GM19239 (cell line): ENCODE measurements around the gene B4GAT1.
"Not testable (repeated sequence)": the region's sequence is repeated elsewhere in the genome, so short reads cannot be mapped to it uniquely, and the experiment has no call there.

ENCODE experiments used
- DNase-seq: peaks from one replicate; pipeline ENCODE4 v3.0.0; 2011; ENCODE audit warnings: low spot score; ENCODE audit not compliant: insufficient read length
- FAIRE-seq: peaks from 2 replicates; lab custom pipeline; 2011; peaks lifted over from hg19 to GRCh38; lab: Jason Lieb, UNC

Gene B4GAT1

DNA sequence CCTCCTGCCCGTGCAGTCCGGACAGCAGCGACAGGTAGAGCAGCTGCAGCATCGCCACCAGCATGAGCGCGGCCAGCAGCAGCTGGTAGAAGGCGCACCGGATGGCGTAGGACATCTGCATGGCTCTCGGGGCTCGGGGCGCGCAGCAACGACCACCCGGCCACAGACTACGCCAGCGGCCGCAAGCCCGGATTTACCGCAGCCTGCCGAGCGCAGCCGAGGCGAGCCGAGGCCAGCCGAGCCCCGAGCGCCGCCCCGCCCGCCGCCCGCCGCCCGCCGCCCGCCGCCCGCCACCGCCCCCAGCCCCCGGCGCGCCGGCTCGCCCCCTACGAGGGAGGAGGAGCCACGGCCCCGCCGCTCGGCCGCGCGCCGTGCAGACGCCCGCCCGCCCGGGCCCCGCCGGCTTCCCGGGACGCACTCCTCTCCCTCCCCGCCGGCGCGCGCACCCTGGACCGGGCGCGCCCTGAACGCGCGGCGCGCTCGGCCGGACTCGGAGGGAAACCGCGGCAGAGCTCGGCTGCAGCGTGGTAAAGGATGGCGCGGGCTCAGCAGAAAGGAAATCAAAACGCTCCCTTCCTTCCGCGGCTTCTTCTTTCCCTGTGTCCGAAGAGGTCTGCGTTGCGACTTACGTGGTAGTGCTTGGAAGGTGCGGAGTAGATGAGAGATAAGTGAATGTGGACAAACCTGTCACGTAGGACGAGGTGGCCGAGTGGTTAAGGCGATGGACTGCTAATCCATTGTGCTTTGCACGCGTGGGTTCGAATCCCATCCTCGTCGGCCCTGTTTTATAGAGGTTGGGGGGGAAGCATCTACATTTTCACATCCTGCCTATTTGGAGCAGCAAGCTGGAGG is at the start of gene B4GAT1:
TSS of gene B4GAT1 (minus strand) at position 205 of the 852 bp plus-strand sequence. CDS start at position 121, 84 bp downstream.
- FAIRE-seq (peak; percentile 80), DNase-seq (no peak)

- FAIRE-seq = no peak
- no peak for DNase-seq
Observed at GRCh38 chr11:66393954-66394353, 46.5 kb upstream of the B4GAT1 start.

- DNase-seq = no peak
- FAIRE-seq = no peak
Observed at GRCh38 chr11:66391322-66391721, 43.9 kb upstream of the B4GAT1 start.

GRCh38 chr11:66388780-66389386 is 41.5 kb upstream of the B4GAT1 start:
- peak; percentile 37 for FAIRE-seq
- DNase-seq = no peak

DNA sequence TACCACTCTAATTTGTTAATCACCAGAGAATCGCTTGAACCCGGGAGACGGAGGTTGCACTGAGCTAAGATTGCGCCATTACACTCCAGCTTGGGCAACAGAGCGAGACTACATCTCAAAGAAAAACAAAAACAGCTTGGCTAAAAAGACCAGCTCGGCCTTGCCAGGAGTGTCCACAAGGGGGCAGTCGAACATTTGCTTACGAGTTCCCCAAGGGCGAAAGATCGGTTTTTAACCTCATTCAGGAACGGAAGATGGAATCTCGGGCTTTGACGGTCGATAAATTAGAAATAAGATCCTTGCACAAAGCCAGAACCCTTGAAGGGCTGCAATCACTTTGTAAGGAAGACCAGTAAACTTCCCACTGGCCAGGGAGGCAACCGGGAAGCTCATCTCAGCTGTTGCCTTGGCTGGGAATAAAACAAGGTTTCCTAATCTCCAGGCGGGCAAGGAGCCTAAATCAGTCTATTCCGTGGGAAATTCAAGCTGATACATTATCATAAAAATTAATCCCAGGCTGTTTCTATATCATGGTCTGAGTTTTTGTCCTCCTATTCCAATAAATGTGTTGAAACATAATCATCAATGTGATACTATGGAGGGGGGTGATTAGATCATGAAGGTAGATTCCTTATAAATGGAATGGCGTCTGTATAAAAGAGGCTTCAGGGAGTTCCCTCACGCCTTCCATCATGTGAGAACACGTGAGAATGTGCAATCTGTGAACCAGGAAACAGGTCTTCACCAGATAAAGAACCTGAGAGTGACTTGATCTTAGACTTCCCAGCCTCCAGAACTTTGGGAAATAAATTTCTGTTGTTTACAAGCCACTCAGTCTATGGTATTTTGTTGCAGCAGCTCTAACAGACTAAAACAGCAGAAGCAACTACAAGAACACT is 39.0 kb upstream of the B4GAT1 start:
- DNase-seq (peak; percentile 44), FAIRE-seq (peak; percentile 93)

DNA sequence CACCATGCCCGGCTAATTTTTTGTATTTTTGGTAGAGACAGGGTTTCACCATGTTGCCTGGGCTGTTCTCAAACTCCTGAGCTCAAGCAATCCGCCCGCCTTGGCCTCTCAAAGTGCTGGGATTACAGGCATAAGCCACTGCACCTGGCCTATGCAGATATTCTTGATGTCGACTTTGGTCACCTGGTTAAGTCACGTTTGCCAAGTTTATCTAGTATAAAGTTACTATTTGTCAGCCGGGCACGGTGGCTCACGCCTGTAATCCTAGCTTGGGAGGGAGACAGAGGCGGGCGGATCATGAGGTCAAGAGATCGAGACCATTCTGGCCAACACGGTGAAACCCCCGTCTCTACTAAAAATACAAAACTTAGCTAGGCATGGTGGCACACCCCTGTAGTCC is 36.9 kb upstream of the B4GAT1 start:
- FAIRE-seq, DNase-seq: not testable (repeated sequence)

DNA sequence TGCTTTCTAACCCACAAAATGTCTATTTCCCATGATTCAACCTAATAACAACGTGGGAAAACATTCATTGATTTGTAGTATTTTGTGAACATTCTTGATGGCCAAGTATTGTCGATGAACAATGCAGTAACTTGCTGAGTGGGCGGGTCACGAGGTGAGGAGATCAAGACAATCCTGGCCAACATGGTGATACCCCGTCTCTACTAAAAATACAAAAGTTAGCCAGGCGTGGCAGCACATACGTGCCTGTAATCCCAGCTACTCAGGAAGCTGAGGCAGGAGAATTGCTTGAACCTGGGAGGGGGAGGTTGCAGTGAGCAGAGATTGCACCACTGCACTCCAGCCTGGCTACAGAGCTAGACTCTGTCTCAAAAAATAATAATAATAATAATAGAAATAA is 32.8 kb upstream of the B4GAT1 start:
- not testable (repeated sequence) for FAIRE-seq

GRCh38 chr11:66373690-66374287 is 26.4 kb upstream of the B4GAT1 start:
- FAIRE-seq, DNase-seq: not testable (repeated sequence)

More for the DNA sequence above, 32.8 kb upstream of the B4GAT1 start:
- DNase-seq = not testable (repeated sequence)

- DNase-seq (no peak), FAIRE-seq (no peak)
Observed at GRCh38 chr11:66373265-66373664, 25.8 kb upstream of the B4GAT1 start.

DNA sequence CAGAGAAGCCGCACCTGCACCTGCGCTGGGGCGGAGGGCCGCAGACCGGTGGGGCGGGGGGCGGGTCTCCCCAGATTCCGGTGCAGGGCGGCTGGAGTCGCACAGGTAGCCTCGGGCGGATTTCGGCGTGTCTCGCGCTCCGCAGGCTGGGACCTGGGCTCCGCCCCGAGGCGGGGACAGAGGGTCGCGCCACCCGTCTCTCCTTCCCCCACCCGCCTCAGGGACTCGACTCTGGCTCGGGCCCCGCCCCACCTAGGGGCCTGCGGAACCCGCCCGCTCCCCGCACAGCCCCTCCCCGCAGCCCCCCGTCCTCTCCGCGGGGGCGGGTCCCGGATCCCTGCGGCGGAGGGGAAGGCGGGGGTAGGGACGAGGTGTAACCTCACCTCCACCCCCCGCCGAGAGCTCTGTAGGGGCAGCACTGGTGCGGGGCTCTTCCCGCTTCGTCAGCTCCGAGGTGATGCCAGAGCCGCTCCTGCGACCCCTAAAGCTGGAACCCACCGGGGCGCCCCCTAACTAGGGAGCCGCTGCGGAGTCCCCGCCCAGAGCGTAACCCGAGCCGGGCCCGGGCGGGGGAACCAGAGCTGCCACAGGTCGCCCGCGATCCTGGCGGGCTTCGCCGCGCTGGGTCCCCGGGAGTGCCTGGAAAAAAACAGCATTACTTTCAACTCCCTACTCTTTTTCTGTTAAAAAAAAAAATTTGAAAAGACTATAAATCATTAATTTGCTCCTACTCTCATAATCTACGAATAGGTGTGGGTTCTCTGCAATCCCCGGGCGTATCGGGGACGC is 24.4 kb upstream of the B4GAT1 start, which contains the start of gene SLC29A2:
TSS of gene SLC29A2 (minus strand) at position 134 of the 789 bp plus-strand sequence. CDS start 169 bp downstream, outside the sequence.
- DNase-seq (peak; percentile 54), FAIRE-seq (no peak)

DNA sequence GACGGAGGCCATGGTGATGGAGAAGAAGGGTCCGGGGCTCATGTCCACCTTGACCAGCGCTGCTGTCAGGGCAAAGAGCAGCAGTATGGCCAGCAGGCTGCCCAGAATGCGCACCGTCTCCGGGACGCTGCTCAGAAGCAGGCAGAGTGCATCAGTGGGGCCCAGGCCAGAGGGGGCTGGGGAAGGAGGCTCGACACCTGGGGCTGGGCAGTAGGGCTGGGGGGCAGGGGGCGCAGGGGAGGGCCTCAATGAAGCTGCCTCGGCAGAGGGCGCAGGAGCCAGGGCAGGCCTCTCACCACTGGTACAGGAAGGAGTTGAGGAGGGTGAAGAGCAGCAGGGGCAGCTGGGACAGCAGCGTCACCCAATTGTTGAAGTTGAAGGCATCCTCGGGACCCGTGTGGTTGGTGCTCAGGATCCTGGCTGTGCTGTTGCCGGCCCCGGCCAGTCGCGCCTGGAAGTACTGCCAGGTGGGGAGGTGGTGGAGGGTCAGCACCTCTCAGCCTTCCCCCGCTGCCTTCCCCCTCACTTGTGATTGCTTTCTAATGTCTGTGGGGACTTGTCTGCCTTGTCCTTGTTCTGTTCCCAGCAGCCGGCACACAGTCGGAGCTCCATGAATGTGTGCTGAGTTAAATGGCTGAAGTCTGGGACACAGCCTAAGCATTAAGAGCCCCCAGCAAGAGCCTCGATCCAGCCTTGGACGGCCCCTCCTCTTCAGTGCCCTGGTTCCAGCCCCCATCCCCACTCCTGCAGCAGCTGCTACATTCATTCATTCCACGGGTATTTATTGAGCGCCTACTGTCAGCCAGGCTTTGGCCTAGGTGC is 21.9 kb upstream of the B4GAT1 start:
- no peak for FAIRE-seq
- DNase-seq = no peak

DNA sequence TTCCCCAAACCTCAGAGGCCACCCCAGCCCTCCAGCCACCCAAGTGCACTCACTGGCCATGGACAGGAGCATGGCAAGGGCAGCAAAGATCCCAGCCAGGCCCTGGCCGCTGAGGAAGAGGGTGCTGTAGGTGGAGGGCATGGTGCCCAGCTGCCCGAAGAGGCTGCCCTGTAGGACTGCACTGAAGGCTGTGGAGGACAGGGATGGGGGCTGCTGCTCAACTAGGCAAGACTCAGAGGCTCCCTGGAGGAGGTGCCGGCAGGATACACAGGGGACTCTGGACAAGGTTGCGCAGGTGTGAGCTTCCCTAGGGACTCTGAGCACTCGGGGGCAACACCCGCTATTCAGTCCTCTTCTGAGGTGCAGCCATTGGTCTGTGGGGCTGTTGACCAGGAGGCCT is 21.1 kb upstream of the B4GAT1 start:
- DNase-seq = no peak
- FAIRE-seq = no peak

DNA sequence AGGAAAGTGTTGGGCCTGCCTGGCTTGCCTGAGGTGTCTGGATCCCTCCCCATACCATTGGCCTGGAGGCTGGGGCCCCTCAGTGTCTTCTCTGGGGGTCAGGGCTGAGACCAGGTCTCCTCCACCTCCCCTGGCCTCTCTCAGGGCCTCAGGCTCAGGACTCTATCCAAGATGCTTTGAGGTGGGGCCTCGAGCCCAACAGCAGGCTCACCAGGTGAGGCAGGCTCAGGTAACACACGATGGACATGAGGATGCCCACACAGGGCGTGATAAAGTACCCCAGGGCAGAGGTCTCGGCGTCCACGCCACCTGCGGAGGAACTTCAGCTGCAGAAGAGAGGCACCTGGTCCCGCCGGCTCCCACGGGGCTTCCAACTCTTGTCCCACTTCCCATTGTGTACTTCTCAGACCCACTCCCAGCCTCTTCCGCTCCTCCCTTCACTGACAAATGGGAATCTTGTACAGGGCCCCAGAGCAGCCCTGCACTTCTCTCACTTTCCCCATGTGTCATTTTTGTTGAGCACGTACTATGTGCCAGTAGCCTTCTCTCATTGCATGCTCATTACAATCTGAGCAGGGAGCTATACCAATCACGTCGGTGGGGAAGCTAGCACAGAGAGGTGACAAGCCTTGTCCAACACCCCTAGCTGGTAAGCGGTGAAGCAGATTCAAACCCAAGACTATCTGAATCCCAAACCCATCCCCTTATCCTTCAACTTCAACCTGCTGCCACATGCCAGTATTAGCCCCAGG is 20.3 kb upstream of the B4GAT1 start:
- no peak for FAIRE-seq

DNA sequence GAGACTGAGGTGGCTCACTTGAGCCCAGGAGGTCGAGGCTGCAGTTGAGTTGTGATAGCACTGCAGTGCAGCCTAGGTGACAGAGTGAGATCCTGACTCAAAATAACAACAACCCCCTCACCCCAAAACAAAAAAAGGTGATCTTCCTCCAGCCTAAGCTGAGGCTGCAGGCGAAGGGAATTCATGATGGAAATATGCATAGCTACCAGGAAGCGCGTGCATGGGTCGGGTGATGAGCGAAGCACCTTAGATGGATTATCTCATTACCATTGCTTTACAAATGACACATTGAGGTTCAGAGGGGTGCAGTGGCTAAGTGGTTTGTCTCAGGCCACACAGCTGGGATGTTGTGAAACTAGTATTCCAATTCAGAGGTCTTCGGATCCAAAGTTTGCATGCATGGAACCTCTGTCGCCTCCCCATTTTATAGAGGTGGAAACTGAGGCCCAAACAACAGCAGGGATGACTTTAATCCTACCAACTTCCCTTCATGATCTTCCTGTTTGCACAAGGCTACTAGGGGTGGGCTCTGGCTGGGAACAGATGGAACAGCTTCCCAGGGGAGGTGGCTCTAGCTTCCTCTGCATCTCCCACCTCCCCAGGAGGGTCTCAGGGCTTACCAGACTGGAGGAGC is 19.5 kb upstream of the B4GAT1 start:
- DNase-seq (no peak), FAIRE-seq (no peak)

More for the DNA sequence above, 20.3 kb upstream of the B4GAT1 start:
- no peak for DNase-seq

GRCh38 chr11:66365711-66366619 is 18.5 kb upstream of the B4GAT1 start:
- DNase-seq (no peak), FAIRE-seq (no peak)

GRCh38 chr11:66365166-66365565 is 17.7 kb upstream of the B4GAT1 start:
- DNase-seq = no peak
- no peak for FAIRE-seq
